Neural crest cell (in vitro differentiated cells): ENCODE results near the gene RRAD. TPM values are rescaled to one million over a fixed set of nuclear protein-coding genes. Genes with fewer than 3 reads are reported as not detected.
A peak's percentile ranks its signal among the peaks of the same experiment; 100 is the strongest.
"Not testable (repeated sequence)": the region's sequence is repeated elsewhere in the genome, so short reads cannot be mapped to it uniquely, and the experiment has no call there.

Experiments used
- DNase-seq: peaks from one replicate; pipeline ENCODE4 v3.0.0; 2021; ENCODE audit warnings: low read depth, mixed read lengths, low spot score
- H3K27ac Mint-ChIP-seq: one replicate; pipeline ENCODE4 v1.8.0; 2021; ENCODE audit warnings: mild to moderate bottlenecking, mixed read lengths; ENCODE audit not compliant: unreplicated experiment
- H3K27me3 Mint-ChIP-seq: 2 replicates; pipeline ENCODE4 v1.8.0; 2021; ENCODE audit warnings: low read depth, mild to moderate bottlenecking, mixed read lengths
- H3K36me3 Mint-ChIP-seq: 2 replicates; pipeline ENCODE4 v1.8.0; 2021; ENCODE audit warnings: low read depth, mild to moderate bottlenecking, mixed read lengths
- H3K4me1 Mint-ChIP-seq: 2 replicates; pipeline ENCODE4 v1.8.0; 2021; ENCODE audit warnings: mixed read lengths
- H3K4me3 Mint-ChIP-seq: one replicate; pipeline ENCODE4 v1.8.0; 2021; ENCODE audit warnings: mild to moderate bottlenecking, mixed read lengths
- H3K9me3 Mint-ChIP-seq: 2 replicates; pipeline ENCODE4 v1.8.0; 2021; ENCODE audit warnings: mixed read lengths
- total RNA-seq: library from RNA; stranded (reverse); gene quantifications from 2 replicates; pipeline ENCODE4 v1.2.1, GENCODE V29; 2021
- TF ChIP-seq, protein P1 (sequence below): fragments of 200-600 bp; sonication (generic); conservative IDR thresholded peaks from 2 replicates; pipeline ENCODE4 v1.5.0; 2021; ENCODE audit warnings: antibody characterized with exemption, mild to moderate bottlenecking

Gene RRAD
- total RNA-seq, 1 donor from 2014 or later = 0.54 TPM

DNA sequence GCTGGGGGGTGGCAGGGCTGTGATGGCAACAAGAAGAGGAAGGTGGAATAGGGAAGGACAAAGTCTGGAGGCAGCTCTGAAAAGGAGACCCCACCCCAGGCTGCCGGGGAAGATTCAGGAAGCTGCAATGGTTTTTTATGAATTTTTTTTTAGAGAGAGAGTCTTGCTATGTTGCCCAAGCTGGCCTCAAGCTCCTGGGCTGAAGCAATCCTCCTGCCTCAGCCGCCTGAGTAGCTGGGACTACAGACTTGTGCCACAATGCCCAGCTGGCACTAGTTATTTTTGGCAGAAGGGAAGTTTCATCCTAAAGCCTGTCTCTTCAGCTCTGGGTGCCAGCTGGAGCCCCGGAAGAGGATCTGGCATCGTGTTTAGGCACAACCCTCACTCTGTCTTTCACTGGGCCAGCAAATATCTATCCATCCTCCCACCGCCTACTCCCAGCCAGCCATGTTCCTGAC is 34.4 kb upstream of the RRAD start:
- peaks cover 5% of the 10 kb centered on the region for H3K4me1 Mint-ChIP-seq
- H3K4me3 Mint-ChIP-seq = no peak overlapping the region
- TF ChIP-seq, protein P1, sequence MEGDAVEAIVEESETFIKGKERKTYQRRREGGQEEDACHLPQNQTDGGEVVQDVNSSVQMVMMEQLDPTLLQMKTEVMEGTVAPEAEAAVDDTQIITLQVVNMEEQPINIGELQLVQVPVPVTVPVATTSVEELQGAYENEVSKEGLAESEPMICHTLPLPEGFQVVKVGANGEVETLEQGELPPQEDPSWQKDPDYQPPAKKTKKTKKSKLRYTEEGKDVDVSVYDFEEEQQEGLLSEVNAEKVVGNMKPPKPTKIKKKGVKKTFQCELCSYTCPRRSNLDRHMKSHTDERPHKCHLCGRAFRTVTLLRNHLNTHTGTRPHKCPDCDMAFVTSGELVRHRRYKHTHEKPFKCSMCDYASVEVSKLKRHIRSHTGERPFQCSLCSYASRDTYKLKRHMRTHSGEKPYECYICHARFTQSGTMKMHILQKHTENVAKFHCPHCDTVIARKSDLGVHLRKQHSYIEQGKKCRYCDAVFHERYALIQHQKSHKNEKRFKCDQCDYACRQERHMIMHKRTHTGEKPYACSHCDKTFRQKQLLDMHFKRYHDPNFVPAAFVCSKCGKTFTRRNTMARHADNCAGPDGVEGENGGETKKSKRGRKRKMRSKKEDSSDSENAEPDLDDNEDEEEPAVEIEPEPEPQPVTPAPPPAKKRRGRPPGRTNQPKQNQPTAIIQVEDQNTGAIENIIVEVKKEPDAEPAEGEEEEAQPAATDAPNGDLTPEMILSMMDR = no peak
- peaks cover 31% of the 10 kb centered on the region for H3K27me3 Mint-ChIP-seq
- no peaks in the 10 kb centered on the region for H3K36me3 Mint-ChIP-seq
- no peak for DNase-seq
- no peak overlapping the region for H3K27ac Mint-ChIP-seq
- H3K9me3 Mint-ChIP-seq = no peaks in the 10 kb centered on the region

DNA sequence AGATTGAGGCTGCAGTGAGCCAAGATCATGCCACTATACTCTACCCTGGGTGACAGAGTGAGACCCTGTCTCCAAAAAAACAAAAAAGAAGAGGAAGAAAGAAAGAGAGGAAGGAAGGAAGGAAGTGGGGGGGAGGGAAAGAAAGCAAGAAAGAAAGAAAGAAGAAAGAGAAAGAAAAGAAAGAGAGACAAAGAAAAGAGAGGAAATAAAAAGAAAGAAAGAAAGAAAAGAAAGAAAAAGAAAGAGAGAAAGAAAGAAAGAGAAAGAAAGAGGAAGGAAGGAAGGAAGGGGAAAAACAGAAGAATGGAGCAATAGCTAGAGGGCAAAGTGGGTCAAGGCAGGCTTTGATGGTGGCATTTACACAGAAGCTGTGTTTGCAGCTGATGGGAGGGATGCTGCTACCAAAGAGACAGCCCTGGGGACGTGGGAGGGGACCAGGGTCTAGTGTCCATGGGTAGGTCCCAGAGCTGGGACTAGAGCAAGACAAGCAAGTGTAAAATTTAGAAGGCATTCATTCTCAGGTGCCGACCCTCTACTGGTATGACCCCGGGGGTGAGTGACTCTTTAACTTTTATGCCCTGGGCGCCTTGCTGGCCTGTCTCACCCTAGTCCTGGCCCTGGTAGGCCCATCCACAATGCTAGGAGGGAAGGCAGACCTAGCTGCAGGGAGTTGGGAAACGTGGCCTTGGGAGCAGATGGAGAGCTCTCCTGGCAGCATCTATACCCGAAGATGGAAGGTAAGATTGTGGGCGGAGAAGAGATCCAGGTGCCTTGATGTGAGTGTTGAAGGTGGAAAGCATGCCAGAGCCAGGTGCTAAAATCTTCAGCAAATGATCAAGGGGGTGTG is 33.7 kb upstream of the RRAD start:
- Mint-ChIP-seq H3K4me3 (no peak overlapping the region), H3K27ac (no peak overlapping the region)

DNA sequence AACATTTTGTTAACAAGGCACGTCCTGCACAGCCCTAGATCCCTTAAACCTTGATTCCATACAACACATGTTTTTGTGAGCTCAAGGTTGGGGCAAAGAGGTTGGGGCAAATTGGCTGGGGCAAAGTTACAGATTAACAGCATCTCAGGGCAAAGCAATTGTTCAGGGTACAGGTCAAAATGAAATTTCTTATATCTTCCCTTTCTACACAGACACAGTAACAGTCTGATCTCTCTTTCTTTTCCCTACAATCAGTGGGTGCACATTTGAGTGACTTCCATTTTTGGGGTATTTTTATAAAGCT is 30.8 kb upstream of the RRAD start:
- H3K27ac Mint-ChIP-seq, H3K4me3 Mint-ChIP-seq, H3K36me3 Mint-ChIP-seq, H3K9me3 Mint-ChIP-seq, DNase-seq, H3K4me1 Mint-ChIP-seq: not testable (repeated sequence)
- H3K27me3 Mint-ChIP-seq = peaks cover 51% of the 10 kb centered on the region

More for the DNA sequence above, 33.7 kb upstream of the RRAD start:
- DNase-seq = no peak
- Mint-ChIP-seq H3K36me3 (no peaks in the 10 kb centered on the region), H3K9me3 (no peaks in the 10 kb centered on the region), H3K4me1 (peaks cover 5% of the 10 kb centered on the region), H3K27me3 (peaks cover 33% of the 10 kb centered on the region)
- TF ChIP-seq, protein P1 = no peak

DNA sequence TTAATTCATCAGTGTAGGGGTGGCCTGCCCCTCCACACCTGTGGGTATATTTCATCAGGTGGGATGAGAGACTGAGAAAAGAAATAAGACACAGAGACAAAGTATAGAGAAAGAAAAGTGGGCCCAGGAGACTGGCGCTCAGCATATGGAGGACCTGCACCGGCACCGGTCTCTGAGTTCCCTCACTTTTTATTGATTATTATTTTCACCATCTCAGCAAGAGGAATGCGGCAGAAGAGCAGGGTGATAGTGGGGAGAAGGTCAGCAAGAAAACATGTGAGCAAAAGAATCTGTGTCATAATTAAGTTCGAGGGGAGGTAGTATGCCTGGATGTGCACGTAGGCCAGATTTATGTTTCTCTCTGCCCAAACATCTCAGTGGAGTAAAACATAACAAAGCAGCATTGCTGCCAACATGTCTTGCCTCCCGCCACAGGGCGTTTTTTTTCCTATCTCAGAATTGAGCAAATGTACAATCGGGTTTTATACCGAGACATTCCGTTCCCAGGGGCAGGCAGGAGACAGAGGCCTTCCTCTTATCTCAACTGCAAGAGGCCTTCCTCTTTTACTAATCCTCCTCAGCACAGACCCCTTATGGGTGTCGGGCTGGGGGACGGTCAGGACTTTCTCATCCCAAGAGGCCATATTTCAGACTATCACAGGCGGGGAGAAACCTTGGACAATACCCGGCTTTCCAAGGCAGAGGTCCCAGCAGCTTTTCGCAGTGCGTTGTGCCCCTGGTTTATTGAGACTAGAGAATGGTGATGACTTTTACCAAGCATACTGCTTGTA is 30.2 kb upstream of the RRAD start:
- H3K27me3 Mint-ChIP-seq = peaks cover 53% of the 10 kb centered on the region
- H3K4me1 Mint-ChIP-seq, H3K36me3 Mint-ChIP-seq, H3K9me3 Mint-ChIP-seq, H3K4me3 Mint-ChIP-seq, H3K27ac Mint-ChIP-seq, DNase-seq: not testable (repeated sequence)

DNA sequence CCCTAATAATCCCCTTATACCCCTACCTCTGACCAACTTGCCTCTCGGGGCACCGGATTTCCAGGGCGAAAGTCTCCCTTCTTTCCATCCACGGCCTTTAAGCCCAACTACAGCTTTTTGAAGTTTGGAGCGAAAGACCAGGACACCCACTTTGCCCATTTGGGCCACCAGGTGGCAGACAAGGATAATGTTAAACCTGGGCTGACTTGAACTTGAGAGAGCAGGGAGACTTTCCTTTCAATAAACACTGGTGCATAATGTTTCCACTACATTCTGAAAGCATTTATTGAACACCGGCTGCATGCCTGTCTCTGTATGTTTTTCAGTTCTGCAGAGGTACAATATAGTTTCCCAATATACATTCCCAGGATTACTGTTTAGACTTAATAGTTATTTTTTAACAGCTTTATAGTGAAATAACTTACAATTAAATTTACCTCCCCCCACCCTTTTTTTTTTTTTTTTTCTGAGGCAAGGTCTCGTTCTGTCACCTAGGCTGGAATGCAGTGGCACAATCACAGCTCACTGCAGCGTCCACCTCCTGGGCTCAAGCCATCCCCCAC is 28.8 kb upstream of the RRAD start:
- H3K36me3 Mint-ChIP-seq = no peaks in the 10 kb centered on the region
- H3K9me3 Mint-ChIP-seq = no peaks in the 10 kb centered on the region
- H3K27ac Mint-ChIP-seq = no peak overlapping the region
- DNase-seq = peak; percentile 70
- H3K4me1 Mint-ChIP-seq = no peaks in the 10 kb centered on the region
- TF ChIP-seq, protein P1 = peak; percentile 83
- H3K27me3 Mint-ChIP-seq = peaks cover 60% of the 10 kb centered on the region
- H3K4me3 Mint-ChIP-seq = peak overlapping the region; percentile 5

DNA sequence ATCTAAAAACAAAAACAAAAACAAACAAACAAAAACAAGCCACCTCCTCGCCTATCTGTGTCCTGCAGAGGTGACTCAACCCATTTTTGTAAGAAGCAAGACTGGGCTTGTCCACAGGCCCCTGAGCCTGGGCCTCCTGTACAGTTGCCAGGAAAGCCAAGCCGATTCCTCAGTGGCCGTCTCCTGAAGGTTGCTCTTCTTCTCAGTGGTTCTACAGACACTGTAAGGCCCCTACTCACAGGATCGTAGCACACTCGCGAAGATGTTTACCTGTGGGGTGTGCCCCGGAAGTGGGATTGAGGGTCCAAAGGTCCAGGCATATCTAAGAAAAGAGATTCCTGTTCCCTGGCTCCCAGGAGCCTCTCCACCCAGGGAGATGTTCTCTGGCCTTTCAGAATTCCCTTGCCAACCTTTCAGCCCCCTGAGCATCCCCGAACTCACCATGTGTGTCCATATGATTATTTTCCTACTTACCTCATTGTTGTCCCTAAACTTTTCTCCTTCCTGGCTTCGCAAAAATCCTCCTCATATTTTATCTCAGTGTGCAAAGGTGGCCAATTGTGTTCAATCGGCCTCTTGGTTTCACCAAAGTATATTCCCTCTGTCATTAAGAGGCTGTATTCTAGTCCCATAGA is 28.2 kb upstream of the RRAD start:
- Mint-ChIP-seq H3K9me3 (no peaks in the 10 kb centered on the region), H3K27me3 (peaks cover 55% of the 10 kb centered on the region), H3K36me3 (no peaks in the 10 kb centered on the region), H3K4me1 (no peaks in the 10 kb centered on the region), H3K27ac (no peak overlapping the region), H3K4me3 (peak overlapping the region; percentile 5)
- TF ChIP-seq, protein P1 = no peak
- DNase-seq = no peak
